H1 (cell line): ENCODE measurements around the gene NBPF4. TPM values are rescaled to one million over a fixed set of nuclear protein-coding genes. Genes with fewer than 3 reads are reported as not detected.
"Not testable (repeated sequence)": the region's sequence is repeated elsewhere in the genome, so short reads cannot be mapped to it uniquely, and the experiment has no call there.

Source experiments
- CTCF ChIA-PET: fragments of 300-600 bp; sonication (Branson Sonifier 250); formaldehyde crosslinking; loops from one replicate; lab custom pipeline; 2021; ENCODE audit not compliant: partially characterized antibody; lab: Charles Lee
- POLR2A ChIA-PET: fragments of 300-600 bp; sonication (Branson Sonifier 250); formaldehyde crosslinking; loops from one replicate; lab custom pipeline; 2021; ENCODE audit warnings: inconsistent platforms; ENCODE audit not compliant: partially characterized antibody; lab: Charles Lee
- DNase-seq, 2 experiments: peaks; one replicate each; pipeline versions ENCODE4 v3.0.0 to v3.0.0-alpha.2; 2010 to 2022; ENCODE audit warnings: low spot score in 2 of 2, low read depth in 1 of 2, mixed read lengths in 1 of 2
- FAIRE-seq: peaks from 2 replicates; lab custom pipeline; 2011; peaks lifted over from hg19 to GRCh38; lab: Jason Lieb, UNC
- H2AFZ ChIP-seq: 2 replicates; pipeline ENCODE4 v1.8.1; 2012; ENCODE audit warnings: low read length, inconsistent platforms
- H2AK5ac ChIP-seq: 2 replicates; pipeline ENCODE4 v1.6.1; 2013; ENCODE audit warnings: low read depth, low read length
- H2BK120ac ChIP-seq: replicated peaks from 2 replicates; pipeline ENCODE3; 2013; ENCODE audit warnings: low read depth, low read length, inconsistent platforms
- H2BK12ac ChIP-seq: 2 replicates; pipeline ENCODE4 v1.6.1; 2013; ENCODE audit warnings: low read depth, low read length
- H2BK15ac ChIP-seq: 2 replicates; pipeline ENCODE4 v1.6.1; 2013; ENCODE audit warnings: low read length
- H2BK20ac ChIP-seq: 2 replicates; pipeline ENCODE4 v1.6.1; 2013; ENCODE audit warnings: low read length
- H2BK5ac ChIP-seq: 2 replicates; pipeline ENCODE4 v1.6.1; 2013; ENCODE audit warnings: low read depth, low read length
- H3K14ac ChIP-seq: 2 replicates; pipeline ENCODE4 v1.6.1; 2013; ENCODE audit warnings: inconsistent platforms; ENCODE audit not compliant: insufficient read length
- H3K18ac ChIP-seq: 2 replicates; pipeline ENCODE4 v1.6.1; 2013; ENCODE audit warnings: low read length; ENCODE audit errors: extremely low read depth
- H3K23ac ChIP-seq: 2 replicates; pipeline ENCODE4 v1.6.1; 2013; ENCODE audit warnings: inconsistent platforms; ENCODE audit not compliant: insufficient read length
- H3K23me2 ChIP-seq: 2 replicates; pipeline ENCODE4 v1.6.1; 2013; ENCODE audit warnings: low read depth, low read length
- H3K27ac ChIP-seq: 2 replicates; pipeline ENCODE4 v1.6.1; 2011; ENCODE audit warnings: low read depth, low read length, inconsistent platforms
- H3K27me3 ChIP-seq, 4 experiments: replicated peaks in 1 of 4; 1 replicate in 1 of 4; 2 replicates in 3 of 4; pipeline versions ENCODE4 v1.6.1 to v1.8.1; 2011 to 2013; ENCODE audit warnings: low read length in 3 of 4, mild to moderate bottlenecking in 3 of 4, inconsistent platforms in 2 of 4, mixed read lengths in 2 of 4, moderate library complexity in 1 of 4; ENCODE audit not compliant: control insufficient read depth in 3 of 4, insufficient read depth in 3 of 4; ENCODE audit errors: extremely low read depth in 1 of 4
- H3K36me3 ChIP-seq, 4 experiments: 2 replicates each; pipeline versions ENCODE4 v1.6.1 to v1.8.1; 2011 to 2013; ENCODE audit warnings: mild to moderate bottlenecking in 4 of 4, low read length in 3 of 4, moderate library complexity in 2 of 4, control low read depth in 1 of 4, inconsistent platforms in 1 of 4; ENCODE audit not compliant: insufficient read depth in 4 of 4, control insufficient read depth in 2 of 4
- H3K4ac ChIP-seq: replicated peaks from 2 replicates; pipeline ENCODE3; 2013; ENCODE audit warnings: low read length, low read depth, mixed read lengths, inconsistent platforms; ENCODE audit not compliant: insufficient read length
- H3K4me1 ChIP-seq, 4 experiments: replicated peaks in 1 of 4; 1 replicate in 1 of 4; 2 replicates in 3 of 4; pipeline versions ENCODE4 v1.6.1 to v1.8.1; 2011 to 2013; ENCODE audit warnings: low read length in 3 of 4, inconsistent platforms in 2 of 4, mixed read lengths in 1 of 4; ENCODE audit not compliant: insufficient read depth in 4 of 4, control insufficient read depth in 3 of 4
- H3K4me2 ChIP-seq, 2 experiments: 2 replicates each; pipeline versions ENCODE4 v1.6.1 to v1.8.1; 2011 to 2013; ENCODE audit warnings: low read depth in 2 of 2, low read length in 2 of 2, control low read depth in 1 of 2, inconsistent platforms in 1 of 2, mild to moderate bottlenecking in 1 of 2; ENCODE audit not compliant: insufficient read depth in 1 of 2
- H3K4me3 ChIP-seq, 4 experiments: fragments of 200-600, 300-600 bp in 1 of 4; sonication (generic), shearing (Covaris generic), sonication (Bioruptor Twin) in 1 of 4; 2 replicates each; pipeline versions ENCODE4 v1.5.1 to v1.8.1; 2011 to 2016; ENCODE audit warnings: low read length in 4 of 4, low read depth in 3 of 4, control low read depth in 2 of 4, inconsistent platforms in 2 of 4, mild to moderate bottlenecking in 2 of 4, mixed read lengths in 1 of 4, moderate library complexity in 1 of 4; ENCODE audit not compliant: insufficient read depth in 2 of 4; ENCODE audit errors: extremely low read depth in 1 of 4
- H3K56ac ChIP-seq: replicated peaks from 2 replicates; pipeline ENCODE3; 2013; ENCODE audit warnings: low read depth, mild to moderate bottlenecking, mixed read lengths, low read length, inconsistent platforms; ENCODE audit not compliant: insufficient read length
- H3K79me1 ChIP-seq: 2 replicates; pipeline ENCODE4 v1.6.1; 2013; ENCODE audit warnings: low read depth, low read length, control low read depth
- H3K79me2 ChIP-seq, 2 experiments: 2 replicates each; pipeline versions ENCODE4 v1.6.1 to v1.8.1; 2012 to 2013; ENCODE audit warnings: low read length in 2 of 2, mild to moderate bottlenecking in 2 of 2, inconsistent platforms in 1 of 2; ENCODE audit not compliant: insufficient read depth in 2 of 2, control insufficient read depth in 1 of 2
- H3K9ac ChIP-seq, 4 experiments: replicated peaks in 1 of 4; 1 replicate in 1 of 4; 2 replicates in 3 of 4; pipeline versions ENCODE4 v1.6.1 to v1.8.1; 2011 to 2013; ENCODE audit warnings: low read depth in 3 of 4, low read length in 3 of 4, control low read depth in 2 of 4, mild to moderate bottlenecking in 2 of 4, moderate library complexity in 2 of 4, inconsistent platforms in 1 of 4; ENCODE audit errors: extremely low read depth in 1 of 4
- H3K9me3 ChIP-seq, 2 experiments: 2 replicates each; pipeline versions ENCODE4 v1.6.1 to v1.8.1; 2012 to 2013; ENCODE audit warnings: mild to moderate bottlenecking in 2 of 2, moderate library complexity in 2 of 2, control low read depth in 1 of 2, inconsistent platforms in 1 of 2, low read depth in 1 of 2, low read length in 1 of 2, mixed read lengths in 1 of 2; ENCODE audit not compliant: insufficient read depth in 2 of 2
- H4K20me1 ChIP-seq, 2 experiments: replicated peaks in 1 of 2; 2 replicates each; pipeline versions ENCODE3 to v1.8.1; 2011 to 2013; ENCODE audit warnings: inconsistent platforms in 2 of 2, low read length in 2 of 2, mild to moderate bottlenecking in 1 of 2; ENCODE audit not compliant: insufficient read depth in 2 of 2, control insufficient read depth in 1 of 2
- H4K5ac ChIP-seq: 2 replicates; pipeline ENCODE4 v1.6.1; 2013; ENCODE audit warnings: low read length, low read depth, mixed read lengths, inconsistent platforms; ENCODE audit not compliant: insufficient read length
- H4K8ac ChIP-seq: 2 replicates; pipeline ENCODE4 v1.8.0; 2013; ENCODE audit warnings: mild to moderate bottlenecking, moderate library complexity, low read length, inconsistent platforms; ENCODE audit not compliant: insufficient read depth; ENCODE audit errors: extremely low read depth
- H4K91ac ChIP-seq: replicated peaks from 2 replicates; pipeline ENCODE3; 2013; ENCODE audit warnings: low read length, mixed read lengths, inconsistent platforms; ENCODE audit not compliant: insufficient read length
- RAD21 ChIP-seq, 2 experiments: IDR thresholded peaks in 1 of 2; conservative IDR thresholded peaks in 1 of 2; 2 replicates each; pipeline ENCODE4 v1.6.1; 2011; ENCODE audit warnings: low read depth in 2 of 2, low read length in 2 of 2, improper control_type of control experiment in 1 of 2, inconsistent platforms in 1 of 2, mild to moderate bottlenecking in 1 of 2, moderate library complexity in 1 of 2
- WGBS, 2 experiments: shearing (Covaris generic) in 1 of 2; methylation state at CpG; one replicate each; pipeline versions ENCODE4 v1.1.6 to v1.1.7; 2013 to 2015; ENCODE audit warnings: low lambda C conversion rate in 2 of 2, mixed read lengths in 2 of 2, inconsistent platforms in 1 of 2, low coverage in 1 of 2, missing lambda C conversion rate in 1 of 2; ENCODE audit not compliant: insufficient replicate concordance in 2 of 2, insufficient coverage in 1 of 2, insufficient read length in 1 of 2; ENCODE audit errors: extremely low coverage in 1 of 2, missing lambda C conversion rate in 1 of 2; 5-methylcytosine and 5-hydroxymethylcytosine counted together
- polyA plus RNA-seq, 7 experiments: library from polyadenylated mRNA; depleted of rRNA in 3 of 7; stranded (reverse) in 5 of 7; unstranded in 2 of 7; fragments of >200 nt in 5 of 7; fragments of 200-250 nt in 2 of 7; gene quantifications; 1 replicate in 5 of 7; 2 replicates in 1 of 7; 4 replicates in 1 of 7; pipeline versions ENCODE4 v1.2.1 to v1.2.3, GENCODE V29; 2011 to 2013; ENCODE audit warnings: missing spikeins in 2 of 7, mixed read lengths in 2 of 7
- total RNA-seq: library from RNA; stranded (reverse); fragmentation: NEBNext Ultra II Directional; extraction: Animal tissue kit (Norgen Biotek cat#: 25700); gene quantifications from 2 replicates; pipeline ENCODE4 v1.2.1, GENCODE V29; 2021
- TF ChIP-seq, protein P1 (sequence below), 3 experiments: IDR thresholded peaks; 1 replicate in 2 of 3; 2 replicates in 1 of 3; pipeline versions ENCODE4 v1.5.1 to v1.6.1; 2011; ENCODE audit warnings: low read length in 3 of 3, mild to moderate bottlenecking in 3 of 3, inconsistent platforms in 2 of 3, low read depth in 1 of 3, moderate library complexity in 1 of 3; ENCODE audit not compliant: insufficient read depth in 1 of 3; ENCODE audit errors: control extremely low read depth in 1 of 3

NBPF4 gene
- total and polyA plus RNA-seq, 2 of the 8 experiments (the other 6 are each of a cell fraction or from before 2014, with no cell fraction given): not detected

GRCh38 chr1:108214641-108215465, 29.0 kb downstream of the NBPF4 start:
- CTCF ChIA-PET, H2AFZ ChIP-seq: not testable (repeated sequence)
- FAIRE-seq: peak; percentile 86

More at GRCh38 chr1:108214641-108215465, 29.0 kb downstream of the NBPF4 start:
- H2AK5ac ChIP-seq, POLR2A ChIA-PET, H2BK120ac ChIP-seq, H3K36me3 ChIP-seq, H3K23ac ChIP-seq, H3K4ac ChIP-seq, H3K4me3 ChIP-seq, H3K27ac ChIP-seq, H2BK15ac ChIP-seq, H4K5ac ChIP-seq, H3K14ac ChIP-seq, H3K79me1 ChIP-seq, H4K91ac ChIP-seq, H2BK12ac ChIP-seq, H2BK20ac ChIP-seq, H3K9ac ChIP-seq, H3K9me3 ChIP-seq, H3K27me3 ChIP-seq, H3K4me1 ChIP-seq, H4K20me1 ChIP-seq, H4K8ac ChIP-seq, H2BK5ac ChIP-seq, H3K23me2 ChIP-seq, H3K18ac ChIP-seq, H3K4me2 ChIP-seq, DNase-seq, H3K79me2 ChIP-seq, H3K56ac ChIP-seq: not testable (repeated sequence)
- WGBS, 2 experiments: 16% methylated on average over 4 of the region's 5 CpGs; no CpG with 5 or more reads in 1 of the 2 experiments
- TF ChIP-seq RAD21 (IDR thresholded peaks at IDR 0.05 in 1 of 2, conservative IDR thresholded peaks at IDR 0.05 in 1 of 2; ENCODE audit: low read depth in 2 of 2, low read length in 2 of 2): peak; percentile 53 to 55
- TF ChIP-seq, protein P1, sequence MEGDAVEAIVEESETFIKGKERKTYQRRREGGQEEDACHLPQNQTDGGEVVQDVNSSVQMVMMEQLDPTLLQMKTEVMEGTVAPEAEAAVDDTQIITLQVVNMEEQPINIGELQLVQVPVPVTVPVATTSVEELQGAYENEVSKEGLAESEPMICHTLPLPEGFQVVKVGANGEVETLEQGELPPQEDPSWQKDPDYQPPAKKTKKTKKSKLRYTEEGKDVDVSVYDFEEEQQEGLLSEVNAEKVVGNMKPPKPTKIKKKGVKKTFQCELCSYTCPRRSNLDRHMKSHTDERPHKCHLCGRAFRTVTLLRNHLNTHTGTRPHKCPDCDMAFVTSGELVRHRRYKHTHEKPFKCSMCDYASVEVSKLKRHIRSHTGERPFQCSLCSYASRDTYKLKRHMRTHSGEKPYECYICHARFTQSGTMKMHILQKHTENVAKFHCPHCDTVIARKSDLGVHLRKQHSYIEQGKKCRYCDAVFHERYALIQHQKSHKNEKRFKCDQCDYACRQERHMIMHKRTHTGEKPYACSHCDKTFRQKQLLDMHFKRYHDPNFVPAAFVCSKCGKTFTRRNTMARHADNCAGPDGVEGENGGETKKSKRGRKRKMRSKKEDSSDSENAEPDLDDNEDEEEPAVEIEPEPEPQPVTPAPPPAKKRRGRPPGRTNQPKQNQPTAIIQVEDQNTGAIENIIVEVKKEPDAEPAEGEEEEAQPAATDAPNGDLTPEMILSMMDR (IDR thresholded peaks at IDR 0.05; ENCODE audit: control extremely low read depth in 1 of 3, insufficient read depth in 1 of 3, low read depth in 1 of 3, low read length in 3 of 3): peak in 2 of 3 experiments; percentile 9 to 24; a peak in 2 of 4 replicates
